Lower leg skin (tissue), 4 donors: ENCODE results near the gene IL6R. TPM values are rescaled to one million over a fixed set of nuclear protein-coding genes. Genes with fewer than 3 reads are reported as not detected.
"Not testable (repeated sequence)": the region's sequence is repeated elsewhere in the genome, so short reads cannot be mapped to it uniquely, and the experiment has no call there.

Source experiments
- DNase-seq, 2 donors: peaks; one replicate each; pipeline ENCODE4 v3.0.0-alpha.2; 2019; ENCODE audit warnings: low spot score in 2 of 2
- H3K4me3 ChIP-seq: fragments of 200-600 bp; sonication (generic); 2 replicates; pipeline ENCODE4 v1.5.1; 2017; ENCODE audit warnings: mild to moderate bottlenecking, low read depth; ENCODE audit not compliant: poor library complexity, severe bottlenecking
- CTCF ChIP-seq, 3 donors: fragments of 450-650 bp; IDR thresholded peaks; one replicate each; pipeline ENCODE4 v1.5.1; 2016; ENCODE audit warnings: antibody characterized with exemption in 3 of 3, mild to moderate bottlenecking in 3 of 3, moderate library complexity in 2 of 3
- POLR2A ChIP-seq, 2 donors: fragments of 450-650 bp; IDR thresholded peaks; one replicate each; pipeline ENCODE4 v1.6.1; 2016 to 2017; ENCODE audit warnings: antibody characterized with exemption in 2 of 2, mild to moderate bottlenecking in 1 of 2, moderate library complexity in 1 of 2
- WGBS, 2 donors: methylation state at CpG; one replicate each; pipeline ENCODE4 v1.1.5; 2018; 5-methylcytosine and 5-hydroxymethylcytosine counted together
- intact Hi-C: fragments of 100-400 bp; cut with DNase I; formaldehyde crosslinking; loops from one replicate; pipeline ENCODE4 v1.15.0; 2023; ENCODE audit warnings: low total_unique reads
- total RNA-seq, 4 donors: library from RNA; depleted of rRNA; stranded (reverse); fragments of >200 nt; gene quantifications; one replicate each; pipeline ENCODE4 v1.1.0, GENCODE V29; 2016

IL6R gene
- total RNA-seq, 4 donors from 2014 or later, result 14.7 to 42.1 (median 21.8) TPM

- DNase-seq, result peak in 1 of 2 donors; percentile 29
- intact Hi-C loops, result no loop called here
- TF ChIP-seq CTCF (IDR thresholded peaks at IDR 0.05) (no peak), POLR2A (IDR thresholded peaks at IDR 0.05) (no peak)
- no peak overlapping the region for H3K4me3 ChIP-seq
- WGBS, 2 donors, result 73% methylated on average over 1 of the region's 1 CpG
These were observed 75.9 kb downstream of the IL6R start for GRCh38 chr1:154481053-154481452.

- no peak overlapping the region for H3K4me3 ChIP-seq
- TF ChIP-seq POLR2A (IDR thresholded peaks at IDR 0.05) (no peak), CTCF (IDR thresholded peaks at IDR 0.05) (no peak)
- intact Hi-C loops, result no loop called here
- 60 to 61% methylated on average over 14 of the region's 14 CpGs for WGBS, 2 donors
- DNase-seq, result peak in 1 of 2 donors; percentile 64
These were observed 79.0 kb downstream of the IL6R start for GRCh38 chr1:154483941-154484803.

DNA sequence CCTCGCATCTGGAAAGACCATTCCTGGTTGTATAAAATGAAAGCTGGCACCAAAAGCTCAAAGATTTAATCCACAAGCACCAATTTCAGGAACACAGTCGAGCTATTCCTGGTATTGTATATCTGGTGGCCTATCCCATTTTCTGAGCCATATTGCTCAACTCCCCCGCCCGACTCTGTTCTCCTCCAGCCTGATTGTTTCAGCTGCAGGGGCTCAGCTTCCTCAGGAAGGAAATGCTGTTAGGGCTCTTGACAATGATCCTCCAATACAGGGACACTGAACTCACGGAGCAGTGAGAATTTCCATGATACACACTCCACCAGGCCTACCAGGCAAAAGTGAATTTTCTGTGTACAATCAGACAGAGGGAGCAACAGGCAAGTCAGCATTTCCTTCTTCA is 80.0 kb downstream of the IL6R start:
- no peak overlapping the region for H3K4me3 ChIP-seq
- intact Hi-C loops, result no loop called here
- TF ChIP-seq POLR2A (IDR thresholded peaks at IDR 0.05) (no peak), CTCF (IDR thresholded peaks at IDR 0.05) (no peak)
- peak; percentile 46 to 86 for DNase-seq
- WGBS, 2 donors, result 67 to 69% methylated on average over 5 of the region's 5 CpGs

- peak in 1 of 2 donors; percentile 34 for DNase-seq
- H3K4me3 ChIP-seq, result no peak overlapping the region
- TF ChIP-seq POLR2A (IDR thresholded peaks at IDR 0.05) (no peak), CTCF (IDR thresholded peaks at IDR 0.05) (no peak)
- intact Hi-C loops, result no loop called here
- 37 to 44% methylated on average over 7 of the region's 7 CpGs for WGBS, 2 donors
These were observed 80.9 kb downstream of the IL6R start for GRCh38 chr1:154485910-154486496.

GRCh38 chr1:154486756-154487155 is 81.6 kb downstream of the IL6R start:
- DNase-seq, result peak in 1 of 2 donors; percentile 29
- WGBS, 2 donors, result 76 to 79% methylated on average over 5 of the region's 5 CpGs
- H3K4me3 ChIP-seq, intact Hi-C loops: not testable (repeated sequence)

DNA sequence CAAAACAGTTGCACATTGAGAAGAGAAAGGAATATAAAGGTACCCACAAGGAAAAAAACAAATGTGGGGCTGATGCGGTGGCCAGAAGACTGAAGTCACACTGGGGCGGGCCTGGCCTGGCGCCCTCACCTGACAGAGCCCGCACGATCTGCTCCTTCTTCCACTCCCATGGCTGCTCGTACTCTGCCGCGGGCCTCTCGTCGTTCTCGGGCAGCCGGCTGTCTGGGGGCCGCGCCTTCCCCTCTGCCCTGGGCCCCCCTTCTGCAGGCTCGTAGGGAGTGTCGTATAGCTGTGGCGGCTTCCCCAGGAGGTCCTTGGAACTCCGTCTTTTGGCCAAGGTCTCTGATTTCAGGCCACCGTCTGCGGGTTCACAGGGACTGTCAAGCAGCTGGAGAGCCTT is 83.8 kb downstream of the IL6R start:
- no peak for TF ChIP-seq POLR2A (IDR thresholded peaks at IDR 0.05)
- TF ChIP-seq CTCF (IDR thresholded peaks at IDR 0.05), result no peak
- H3K4me3 ChIP-seq, result no peak overlapping the region
- intact Hi-C loops, result no loop called here
- 64 to 78% methylated on average over 17 to 20 of the region's 20 CpGs for WGBS, 2 donors
- DNase-seq, result peak in 1 of 2 donors; percentile 61
